ENCODE measurements around the gene RUNDC3A. TPM values are rescaled to one million over a fixed set of nuclear protein-coding genes. Genes with fewer than 3 reads are reported as not detected.
"Not testable (repeated sequence)": the region's sequence is repeated elsewhere in the genome, so short reads cannot be mapped to it uniquely, and the experiment has no call there.

The RUNDC3A gene
- total RNA-seq, 1 donor from 2014 or later: under 0.01 TPM

GRCh38 chr17:44360826-44361225 lies 52.4 kb downstream of the RUNDC3A start:
- no peak for DNase-seq

- no peak for DNase-seq
These were observed 53.2 kb downstream of the RUNDC3A start for GRCh38 chr17:44361292-44362260.

- no peak for DNase-seq
These were observed 54.1 kb downstream of the RUNDC3A start for GRCh38 chr17:44362459-44362948.

- DNase-seq: peak; percentile 27
These were observed 54.7 kb downstream of the RUNDC3A start for GRCh38 chr17:44362949-44363612.

- peak; percentile 72 for DNase-seq
These were observed 55.3 kb downstream of the RUNDC3A start, which contains the start of gene FAM171A2 for GRCh38 chr17:44363613-44364159. Gene FAM171A2 (minus strand): TSS chr17:44363853. CDS start chr17:44363714, 139 bp downstream.

GRCh38 chr17:44365051-44365450 lies 56.6 kb downstream of the RUNDC3A start:
- not testable (repeated sequence) for DNase-seq

GRCh38 chr17:44367231-44367979 lies 59.0 kb downstream of the RUNDC3A start:
- DNase-seq: no peak

Other genes with a start within 250 kb of the RUNDC3A start
- gene LSM12, start 241.9 kb upstream of the RUNDC3A start, total RNA-seq: 21.8 and 32.0 TPM in 2 replicates
- gene G6PC3, start 237.9 kb upstream of the RUNDC3A start, total RNA-seq: 14.3 and 35.1 TPM in 2 replicates
- gene HDAC5, start 185.0 kb upstream of the RUNDC3A start, total RNA-seq: 50.3 and 52.1 TPM in 2 replicates
- gene HROB, start 166.7 kb upstream of the RUNDC3A start, total RNA-seq: 1.2 and 2.9 TPM in 2 replicates
- gene ASB16, start 137.9 kb upstream of the RUNDC3A start, total RNA-seq: 0.17 TPM in 1 of 2 replicates, not detected in the other
- 37.0 and 40.2 TPM in 2 replicates for gene TMUB2, start 121.6 kb upstream of the RUNDC3A start, total RNA-seq
- 51.1 and 67.7 TPM in 2 replicates for gene ATXN7L3, start 108.7 kb upstream of the RUNDC3A start, total RNA-seq
- gene UBTF, start 88.9 kb upstream of the RUNDC3A start, total RNA-seq: 59.2 and 68.4 TPM in 2 replicates
- not detected in 2 replicates for gene SLC4A1, start 40.5 kb upstream of the RUNDC3A start, total RNA-seq
- 88.8 and 120 TPM in 2 replicates for gene SLC25A39, start 16.2 kb downstream of the RUNDC3A start, total RNA-seq
- gene GRN, start 36.7 kb downstream of the RUNDC3A start, total RNA-seq: 543 and 963 TPM in 2 replicates
- 7.0 and 9.7 TPM in 2 replicates for gene FAM171A2, start 55.3 kb downstream of the RUNDC3A start, total RNA-seq
- 0.19 and 1.0 TPM in 2 replicates for gene ITGA2B, start 81.0 kb downstream of the RUNDC3A start, total RNA-seq
- gene GPATCH8, start 194.8 kb downstream of the RUNDC3A start, total RNA-seq: 17.0 and 20.7 TPM in 2 replicates
- 0.68 and 1.0 TPM in 2 replicates for gene FZD2, start 248.9 kb downstream of the RUNDC3A start, total RNA-seq

All from dermis blood vessel endothelial cell (primary cell).